GM12878 (cell line): ENCODE data around the gene MARS1. TPM values are rescaled to one million over a fixed set of nuclear protein-coding genes. Genes with fewer than 3 reads are reported as not detected.

Source experiments
- ATF2 ChIP-seq: IDR thresholded peaks from 2 replicates; pipeline ENCODE4 v1.6.1; 2012; ENCODE audit warnings: low read length, inconsistent platforms
- CBX3 ChIP-seq: fragments of 200-600 bp; sonication (generic); IDR thresholded peaks from 2 replicates; pipeline ENCODE4 v1.6.1; 2016; ENCODE audit warnings: low read depth, borderline replicate concordance
- ELK1 ChIP-seq: IDR thresholded peaks from 2 replicates; pipeline ENCODE4 v1.6.1; 2012; ENCODE audit warnings: low read depth, low read length, improper control_type of control experiment
- FOXK2 ChIP-seq: fragments of 450-650 bp; IDR thresholded peaks from 2 replicates; pipeline ENCODE4 v1.6.1; 2017; ENCODE audit warnings: mild to moderate bottlenecking, moderate library complexity
- GATAD2B ChIP-seq: fragments of 450-650 bp; conservative IDR thresholded peaks from 2 replicates; pipeline ENCODE4 v1.6.1; 2017; ENCODE audit warnings: low read depth, mild to moderate bottlenecking, moderate library complexity
- IKZF2 ChIP-seq, 2 experiments: fragments of 450-650 bp; IDR thresholded peaks; 2 replicates each; pipeline ENCODE4 v1.6.1; 2017; ENCODE audit warnings: mild to moderate bottlenecking in 2 of 2, moderate library complexity in 2 of 2
- MEF2A ChIP-seq: IDR thresholded peaks from 2 replicates; pipeline ENCODE4 v1.6.1; 2011; ENCODE audit warnings: low read depth, mild to moderate bottlenecking, low read length, moderate library complexity; ENCODE audit not compliant: insufficient read depth
- NFIC ChIP-seq: IDR thresholded peaks from 2 replicates; pipeline ENCODE4 v1.6.1; 2012; ENCODE audit warnings: low read depth, mild to moderate bottlenecking, inconsistent platforms, low read length, moderate library complexity
- RAD21 ChIP-seq: IDR thresholded peaks from 2 replicates; pipeline ENCODE4 v1.6.1; 2011; ENCODE audit warnings: mild to moderate bottlenecking, low read depth, low read length, moderate library complexity; ENCODE audit not compliant: insufficient read depth
- RFX5 ChIP-seq: IDR thresholded peaks from 2 replicates; pipeline ENCODE4 v1.6.1; 2011; ENCODE audit warnings: low read depth, low read length, improper control_type of control experiment
- SMAD1 ChIP-seq: fragments of 450-650 bp; IDR thresholded peaks from 2 replicates; pipeline ENCODE4 v1.6.1; 2018; ENCODE audit warnings: mild to moderate bottlenecking, low read depth; ENCODE audit not compliant: partially characterized antibody
- SMC3 ChIP-seq: IDR thresholded peaks from 2 replicates; pipeline ENCODE4 v1.6.1; 2011; ENCODE audit warnings: low read length, improper control_type of control experiment, borderline replicate concordance
- SPI1 ChIP-seq: IDR thresholded peaks from 2 replicates; pipeline ENCODE4 v1.6.1; 2011; ENCODE audit warnings: low read depth, mild to moderate bottlenecking, low read length, moderate library complexity, borderline replicate concordance; ENCODE audit not compliant: insufficient read depth
- WRNIP1 ChIP-seq: IDR thresholded peaks from 2 replicates; pipeline ENCODE4 v1.6.1; 2011; ENCODE audit warnings: low read depth, low read length, improper control_type of control experiment, borderline replicate concordance
- polyA plus RNA-seq, 11 experiments: library from polyadenylated mRNA; depleted of rRNA in 4 of 11; unstranded in 6 of 11; stranded (reverse) in 5 of 11; fragments of >200 nt; fragmentation: Nextera tagmentation in 4 of 11; fragmentation: Illumina TruSeq in 1 of 11; extraction: Ambion mirVana in 4 of 11; extraction: Trizol in 1 of 11; gene quantifications; 1 replicate in 1 of 11; 2 replicates in 10 of 11; pipeline versions ENCODE4 v1.2.1 to v1.2.3, GENCODE V29; 2011 to 2016; ENCODE audit warnings: inconsistent platforms in 2 of 11, missing spikeins in 2 of 11, low read depth in 1 of 11
- total RNA-seq, 4 experiments: library from RNA; depleted of rRNA in 3 of 4; stranded (reverse); fragments of >200 nt in 3 of 4; fragmentation: Illumina TruSeq in 1 of 4; extraction: Trizol in 1 of 4; gene quantifications; 2 replicates each; pipeline versions ENCODE4 v1.2.1 to v1.2.3, GENCODE V29; 2013 to 2021
- TF ChIP-seq, protein P1 (sequence below): IDR thresholded peaks from 2 replicates; pipeline ENCODE4 v1.6.1; 2011; ENCODE audit warnings: mild to moderate bottlenecking, low read depth, low read length, moderate library complexity; ENCODE audit not compliant: insufficient replicate concordance
- TF ChIP-seq, protein P2 (sequence below): fragments of 450-650 bp; IDR thresholded peaks from 2 replicates; pipeline ENCODE4 v1.6.1; 2017; ENCODE audit warnings: borderline replicate concordance
- TF ChIP-seq, protein P3 (sequence below): fragments of 150-350 bp; IDR thresholded peaks from 2 replicates; pipeline ENCODE4 v1.6.1; 2014; ENCODE audit warnings: mild to moderate bottlenecking, low read depth, low read length
- TF ChIP-seq, protein P4 (sequence below): fragments of 450-650 bp; formaldehyde crosslinking; IDR thresholded peaks from 2 replicates; pipeline ENCODE4 v1.5.0; 2022; ENCODE audit warnings: mild to moderate bottlenecking, missing genetic modification characterization

The MARS1 gene
- total and polyA plus RNA-seq, 10 of the 15 experiments (the other 5 are each of a cell fraction or from before 2014, with no cell fraction given), result 72.3 to 270 (median 153) TPM

- TF ChIP-seq ELK1 (no peak), SMAD1 (peak; percentile 34), RAD21 (peak; percentile 43), MEF2A (no peak), SMC3 (peak; percentile 6; the same call in 1 of the 2 replicates), NFIC (no peak), RFX5 (no peak), ATF2 (no peak), GATAD2B (peak; percentile 53; the same call in 1 of the 2 replicates), SPI1 (no peak), CBX3 (no peak), IKZF2 (IDR thresholded peaks at IDR 0.05) (peak; percentile 74 to 82), WRNIP1 (no peak), FOXK2 (no peak)
- TF ChIP-seq, protein P1, sequence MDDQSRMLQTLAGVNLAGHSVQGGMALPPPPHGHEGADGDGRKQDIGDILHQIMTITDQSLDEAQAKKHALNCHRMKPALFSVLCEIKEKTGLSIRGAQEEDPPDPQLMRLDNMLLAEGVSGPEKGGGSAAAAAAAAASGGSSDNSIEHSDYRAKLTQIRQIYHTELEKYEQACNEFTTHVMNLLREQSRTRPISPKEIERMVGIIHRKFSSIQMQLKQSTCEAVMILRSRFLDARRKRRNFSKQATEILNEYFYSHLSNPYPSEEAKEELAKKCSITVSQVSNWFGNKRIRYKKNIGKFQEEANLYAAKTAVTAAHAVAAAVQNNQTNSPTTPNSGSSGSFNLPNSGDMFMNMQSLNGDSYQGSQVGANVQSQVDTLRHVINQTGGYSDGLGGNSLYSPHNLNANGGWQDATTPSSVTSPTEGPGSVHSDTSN, result no peak
- TF ChIP-seq, protein P2, sequence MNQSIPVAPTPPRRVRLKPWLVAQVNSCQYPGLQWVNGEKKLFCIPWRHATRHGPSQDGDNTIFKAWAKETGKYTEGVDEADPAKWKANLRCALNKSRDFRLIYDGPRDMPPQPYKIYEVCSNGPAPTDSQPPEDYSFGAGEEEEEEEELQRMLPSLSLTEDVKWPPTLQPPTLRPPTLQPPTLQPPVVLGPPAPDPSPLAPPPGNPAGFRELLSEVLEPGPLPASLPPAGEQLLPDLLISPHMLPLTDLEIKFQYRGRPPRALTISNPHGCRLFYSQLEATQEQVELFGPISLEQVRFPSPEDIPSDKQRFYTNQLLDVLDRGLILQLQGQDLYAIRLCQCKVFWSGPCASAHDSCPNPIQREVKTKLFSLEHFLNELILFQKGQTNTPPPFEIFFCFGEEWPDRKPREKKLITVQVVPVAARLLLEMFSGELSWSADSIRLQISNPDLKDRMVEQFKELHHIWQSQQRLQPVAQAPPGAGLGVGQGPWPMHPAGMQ, result no peak
- TF ChIP-seq, protein P3, sequence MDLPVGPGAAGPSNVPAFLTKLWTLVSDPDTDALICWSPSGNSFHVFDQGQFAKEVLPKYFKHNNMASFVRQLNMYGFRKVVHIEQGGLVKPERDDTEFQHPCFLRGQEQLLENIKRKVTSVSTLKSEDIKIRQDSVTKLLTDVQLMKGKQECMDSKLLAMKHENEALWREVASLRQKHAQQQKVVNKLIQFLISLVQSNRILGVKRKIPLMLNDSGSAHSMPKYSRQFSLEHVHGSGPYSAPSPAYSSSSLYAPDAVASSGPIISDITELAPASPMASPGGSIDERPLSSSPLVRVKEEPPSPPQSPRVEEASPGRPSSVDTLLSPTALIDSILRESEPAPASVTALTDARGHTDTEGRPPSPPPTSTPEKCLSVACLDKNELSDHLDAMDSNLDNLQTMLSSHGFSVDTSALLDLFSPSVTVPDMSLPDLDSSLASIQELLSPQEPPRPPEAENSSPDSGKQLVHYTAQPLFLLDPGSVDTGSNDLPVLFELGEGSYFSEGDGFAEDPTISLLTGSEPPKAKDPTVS, result no peak
- TF ChIP-seq, protein P4, sequence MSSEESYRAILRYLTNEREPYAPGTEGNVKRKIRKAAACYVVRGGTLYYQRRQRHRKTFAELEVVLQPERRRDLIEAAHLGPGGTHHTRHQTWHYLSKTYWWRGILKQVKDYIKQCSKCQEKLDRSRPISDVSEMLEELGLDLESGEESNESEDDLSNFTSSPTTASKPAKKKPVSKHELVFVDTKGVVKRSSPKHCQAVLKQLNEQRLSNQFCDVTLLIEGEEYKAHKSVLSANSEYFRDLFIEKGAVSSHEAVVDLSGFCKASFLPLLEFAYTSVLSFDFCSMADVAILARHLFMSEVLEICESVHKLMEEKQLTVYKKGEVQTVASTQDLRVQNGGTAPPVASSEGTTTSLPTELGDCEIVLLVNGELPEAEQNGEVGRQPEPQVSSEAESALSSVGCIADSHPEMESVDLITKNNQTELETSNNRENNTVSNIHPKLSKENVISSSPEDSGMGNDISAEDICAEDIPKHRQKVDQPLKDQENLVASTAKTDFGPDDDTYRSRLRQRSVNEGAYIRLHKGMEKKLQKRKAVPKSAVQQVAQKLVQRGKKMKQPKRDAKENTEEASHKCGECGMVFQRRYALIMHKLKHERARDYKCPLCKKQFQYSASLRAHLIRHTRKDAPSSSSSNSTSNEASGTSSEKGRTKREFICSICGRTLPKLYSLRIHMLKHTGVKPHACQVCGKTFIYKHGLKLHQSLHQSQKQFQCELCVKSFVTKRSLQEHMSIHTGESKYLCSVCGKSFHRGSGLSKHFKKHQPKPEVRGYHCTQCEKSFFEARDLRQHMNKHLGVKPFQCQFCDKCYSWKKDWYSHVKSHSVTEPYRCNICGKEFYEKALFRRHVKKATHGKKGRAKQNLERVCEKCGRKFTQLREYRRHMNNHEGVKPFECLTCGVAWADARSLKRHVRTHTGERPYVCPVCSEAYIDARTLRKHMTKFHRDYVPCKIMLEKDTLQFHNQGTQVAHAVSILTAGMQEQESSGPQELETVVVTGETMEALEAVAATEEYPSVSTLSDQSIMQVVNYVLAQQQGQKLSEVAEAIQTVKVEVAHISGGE (CRISPR knock-in tag), result no peak
Observed at GRCh38 chr12:57476162-57476992, 11.5 kb upstream of the MARS1 start (continued).
